GM21723 (cell line): Measurements from ENCODE around the gene R3HDM2.

ENCODE experiments used
- ATAC-seq: cut with Tn5 transposase; IDR thresholded peaks from one replicate; pipeline ENCODE4 v1.9.1; 2021; ENCODE audit warnings: mild to moderate bottlenecking, moderate library complexity; ENCODE audit not compliant: unreplicated experiment

The R3HDM2 gene

DNA sequence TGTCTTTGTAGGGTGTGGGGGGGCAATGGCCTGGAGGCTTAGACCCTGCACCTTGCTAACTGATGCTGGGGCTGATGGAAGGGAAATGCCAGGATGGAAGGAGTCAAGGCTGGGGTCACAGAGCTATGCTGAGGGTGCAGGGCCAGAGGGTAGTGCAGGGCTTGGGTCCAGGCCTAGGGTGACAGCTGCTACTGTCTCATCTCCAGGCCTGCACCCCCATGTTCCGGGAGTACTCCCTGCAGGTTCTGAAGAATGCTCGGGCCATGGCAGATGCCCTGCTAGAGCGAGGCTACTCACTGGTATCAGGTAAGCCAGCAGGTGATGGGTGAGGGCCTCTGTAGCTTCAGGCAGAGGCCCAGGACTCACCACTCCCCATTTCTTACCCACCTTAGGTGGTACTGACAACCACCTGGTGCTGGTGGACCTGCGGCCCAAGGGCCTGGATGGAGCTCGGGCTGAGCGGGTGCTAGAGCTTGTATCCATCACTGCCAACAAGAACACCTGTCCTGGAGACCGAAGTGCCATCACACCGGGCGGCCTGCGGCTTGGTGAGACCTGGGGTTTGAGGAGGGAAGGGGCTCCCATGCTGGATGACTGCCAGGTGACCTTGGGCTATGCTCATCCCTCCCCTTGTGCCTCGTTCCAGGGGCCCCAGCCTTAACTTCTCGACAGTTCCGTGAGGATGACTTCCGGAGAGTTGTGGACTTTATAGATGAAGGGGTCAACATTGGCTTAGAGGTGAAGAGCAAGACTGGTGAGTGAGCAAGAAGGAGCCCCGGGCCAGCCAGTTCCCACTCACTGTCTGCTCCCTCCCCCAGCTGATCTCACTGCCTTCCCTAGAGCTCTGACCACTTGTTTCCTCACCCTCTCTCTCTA is 197.2 kb downstream of the R3HDM2 start:
- ATAC-seq = no peak

DNA sequence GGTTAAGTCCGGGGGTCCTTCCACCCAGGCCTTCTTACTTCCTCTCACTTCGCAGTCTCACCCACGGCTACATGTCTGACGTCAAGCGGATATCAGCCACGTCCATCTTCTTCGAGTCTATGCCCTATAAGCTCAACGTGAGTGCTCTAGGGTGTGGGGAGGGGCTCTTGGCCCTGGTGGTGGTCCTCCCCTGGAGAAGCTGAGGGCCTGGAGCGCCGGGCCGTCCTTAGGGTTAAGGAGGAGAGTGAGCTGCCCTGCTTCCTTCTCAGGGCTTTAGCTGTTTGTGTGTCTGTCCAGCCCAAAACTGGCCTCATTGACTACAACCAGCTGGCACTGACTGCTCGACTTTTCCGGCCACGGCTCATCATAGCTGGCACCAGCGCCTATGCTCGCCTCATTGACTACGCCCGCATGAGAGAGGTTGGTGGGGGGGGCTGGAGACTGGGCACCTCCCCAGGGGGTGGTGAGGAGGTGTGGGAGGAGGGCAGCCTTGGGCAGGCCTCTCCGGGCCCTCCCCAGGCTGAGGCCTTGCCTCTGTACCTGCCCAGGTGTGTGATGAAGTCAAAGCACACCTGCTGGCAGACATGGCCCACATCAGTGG is 198.6 kb downstream of the R3HDM2 start:
- ATAC-seq = no peak

- ATAC-seq = no peak
Observed at GRCh38 chr12:57231276-57232021, 199.4 kb downstream of the R3HDM2 start.

DNA sequence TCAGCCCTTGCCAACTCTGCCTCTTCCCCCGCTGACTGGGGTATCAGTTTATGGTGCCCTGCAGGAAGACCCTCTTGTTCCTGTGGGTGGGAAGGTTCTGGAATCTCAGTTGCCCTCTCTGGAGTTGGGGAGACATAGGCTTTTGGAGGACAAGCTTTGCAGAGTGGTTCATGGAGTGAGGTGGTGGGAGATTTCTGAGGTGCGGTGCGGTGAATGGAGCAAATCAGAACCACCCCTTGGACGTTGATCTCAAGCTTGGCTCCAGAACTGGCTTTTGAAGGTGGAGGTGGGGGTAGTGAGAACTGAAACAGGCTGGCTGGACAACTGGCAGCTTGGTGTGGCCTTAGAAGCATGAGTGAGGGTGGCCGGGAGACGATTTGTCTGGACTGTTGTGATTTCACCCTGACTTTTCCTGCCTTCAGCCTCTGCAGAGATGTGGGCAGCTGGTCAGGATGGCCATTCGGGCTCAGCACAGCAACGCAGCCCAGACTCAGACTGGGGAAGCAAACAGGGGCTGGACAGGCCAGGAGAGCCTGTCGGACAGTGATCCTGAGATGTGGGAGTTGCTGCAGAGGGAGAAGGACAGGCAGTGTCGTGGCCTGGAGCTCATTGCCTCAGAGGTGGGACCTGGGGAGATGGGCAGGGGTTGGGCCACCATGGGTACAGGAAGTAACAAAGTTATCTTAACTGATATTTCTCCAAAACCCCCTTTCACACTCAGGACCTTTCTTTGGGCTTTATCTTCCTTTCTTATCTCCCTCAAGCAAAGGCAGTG is 200.3 kb downstream of the R3HDM2 start:
- no peak for ATAC-seq

- peak; percentile 57 for ATAC-seq
Observed at GRCh38 chr12:57229634-57230380, 201.0 kb downstream of the R3HDM2 start, which contains the start of gene SHMT2. Gene SHMT2 (plus strand): TSS chr12:57229711. CDS start chr12:57229779, 68 bp downstream.

DNA sequence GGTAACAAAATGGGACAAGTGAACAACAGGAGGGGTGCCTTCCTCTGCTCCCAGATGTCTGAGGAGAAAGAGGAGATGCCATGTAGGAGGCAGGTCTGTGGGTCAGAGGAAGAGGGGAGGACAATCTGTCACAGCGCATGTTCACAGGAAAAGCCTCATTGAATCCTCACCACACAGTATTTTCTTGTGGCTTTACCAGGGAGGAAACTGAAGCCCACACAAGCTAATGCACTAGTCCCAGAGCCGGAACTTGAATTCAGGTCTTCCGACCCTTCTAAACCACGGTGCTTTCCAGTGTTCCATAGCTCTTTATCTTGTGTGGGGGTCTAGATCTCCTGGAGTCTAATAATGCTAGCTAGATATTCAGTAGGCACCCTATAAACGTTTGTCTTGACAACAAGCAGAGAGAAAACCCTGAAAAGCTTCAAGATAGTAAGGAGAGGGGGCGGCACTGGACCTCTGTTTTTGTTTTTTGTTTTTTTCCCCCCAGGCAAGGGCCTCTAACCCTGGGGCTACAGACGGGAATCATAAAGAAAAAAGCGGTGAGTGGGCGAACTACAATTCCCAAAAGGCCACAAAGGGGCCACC is 201.7 kb downstream of the R3HDM2 start:
- peak; percentile 30 for ATAC-seq

DNA sequence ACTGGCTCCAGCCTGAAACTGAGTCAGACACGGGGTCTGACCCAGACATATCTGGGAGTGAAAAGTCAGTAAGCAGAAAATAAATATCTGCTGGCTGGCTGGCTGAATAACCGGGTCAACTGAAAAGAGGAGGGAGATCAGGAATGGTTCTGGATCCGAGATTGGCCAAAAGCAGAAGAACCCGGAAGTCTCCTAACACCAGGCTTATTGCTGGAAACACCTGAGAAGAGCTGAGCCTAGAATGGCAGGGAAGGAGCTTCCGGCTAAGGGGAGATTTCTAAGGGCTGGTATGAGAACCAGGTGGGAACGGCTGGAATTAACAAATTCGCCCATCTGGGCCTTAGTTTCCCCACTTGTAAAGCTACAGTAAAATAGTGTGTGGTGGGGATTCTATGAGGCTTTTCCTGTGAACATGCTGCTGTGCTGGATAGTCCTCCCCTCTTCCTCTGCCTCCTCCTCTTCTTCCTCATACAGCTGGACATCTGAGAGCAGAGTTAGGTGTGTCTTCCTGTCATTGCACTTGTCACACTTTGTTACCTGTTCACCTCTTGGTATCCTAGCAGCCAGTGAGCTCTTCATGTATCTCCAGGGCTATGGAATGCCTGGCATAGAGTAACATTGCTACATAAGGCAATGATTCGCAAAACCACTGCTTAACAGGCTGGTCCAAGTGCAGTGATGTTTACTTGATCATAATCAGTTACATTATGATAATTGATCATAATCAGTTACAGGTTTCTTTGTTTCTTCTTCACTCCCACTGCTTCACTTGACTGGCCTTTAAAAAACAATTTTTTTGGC is 203.3 kb downstream of the R3HDM2 start:
- ATAC-seq = no peak

DNA sequence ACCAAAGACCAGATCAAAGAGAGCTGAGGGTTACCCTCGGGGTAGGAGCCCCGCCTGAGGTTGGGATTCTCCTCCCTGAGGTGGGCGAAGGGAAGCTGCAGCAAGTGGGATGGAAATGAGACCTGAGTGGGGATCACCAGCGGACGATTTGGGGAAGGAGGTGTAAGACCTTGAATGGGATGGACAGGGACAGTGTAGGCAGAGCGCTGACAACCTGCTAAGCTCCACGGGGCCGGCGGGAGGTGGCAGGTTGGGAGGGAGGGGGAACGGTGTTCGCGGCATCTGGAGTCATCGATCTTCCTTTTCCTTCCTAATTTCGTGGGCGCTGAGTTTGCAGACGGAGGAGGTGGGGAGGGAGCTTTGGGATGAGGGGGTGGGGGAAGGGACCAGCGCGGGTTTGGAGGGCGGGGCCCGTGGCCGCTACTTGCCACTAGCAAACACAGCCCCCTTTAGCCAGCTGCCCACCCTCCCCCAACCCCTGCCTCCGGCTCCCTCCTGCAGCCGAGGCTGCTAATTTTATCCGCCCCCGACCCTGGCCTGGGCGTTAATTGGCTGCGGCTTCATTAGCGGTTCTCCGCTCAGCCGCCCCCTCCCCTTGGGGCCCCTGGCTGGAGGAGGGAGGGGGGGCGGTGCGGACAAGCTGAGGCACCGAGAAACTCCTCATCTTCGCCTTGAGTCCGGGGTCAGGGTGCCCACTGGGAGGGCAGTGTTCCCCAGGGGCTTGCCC is 204.1 kb downstream of the R3HDM2 start:
- no peak for ATAC-seq

- ATAC-seq = no peak
Observed at GRCh38 chr12:57225680-57226210, 205.1 kb downstream of the R3HDM2 start.

- ATAC-seq = no peak
Observed at GRCh38 chr12:57224973-57225679, 205.7 kb downstream of the R3HDM2 start.

GRCh38 chr12:57224278-57224972 is 206.4 kb downstream of the R3HDM2 start:
- ATAC-seq = no peak

DNA sequence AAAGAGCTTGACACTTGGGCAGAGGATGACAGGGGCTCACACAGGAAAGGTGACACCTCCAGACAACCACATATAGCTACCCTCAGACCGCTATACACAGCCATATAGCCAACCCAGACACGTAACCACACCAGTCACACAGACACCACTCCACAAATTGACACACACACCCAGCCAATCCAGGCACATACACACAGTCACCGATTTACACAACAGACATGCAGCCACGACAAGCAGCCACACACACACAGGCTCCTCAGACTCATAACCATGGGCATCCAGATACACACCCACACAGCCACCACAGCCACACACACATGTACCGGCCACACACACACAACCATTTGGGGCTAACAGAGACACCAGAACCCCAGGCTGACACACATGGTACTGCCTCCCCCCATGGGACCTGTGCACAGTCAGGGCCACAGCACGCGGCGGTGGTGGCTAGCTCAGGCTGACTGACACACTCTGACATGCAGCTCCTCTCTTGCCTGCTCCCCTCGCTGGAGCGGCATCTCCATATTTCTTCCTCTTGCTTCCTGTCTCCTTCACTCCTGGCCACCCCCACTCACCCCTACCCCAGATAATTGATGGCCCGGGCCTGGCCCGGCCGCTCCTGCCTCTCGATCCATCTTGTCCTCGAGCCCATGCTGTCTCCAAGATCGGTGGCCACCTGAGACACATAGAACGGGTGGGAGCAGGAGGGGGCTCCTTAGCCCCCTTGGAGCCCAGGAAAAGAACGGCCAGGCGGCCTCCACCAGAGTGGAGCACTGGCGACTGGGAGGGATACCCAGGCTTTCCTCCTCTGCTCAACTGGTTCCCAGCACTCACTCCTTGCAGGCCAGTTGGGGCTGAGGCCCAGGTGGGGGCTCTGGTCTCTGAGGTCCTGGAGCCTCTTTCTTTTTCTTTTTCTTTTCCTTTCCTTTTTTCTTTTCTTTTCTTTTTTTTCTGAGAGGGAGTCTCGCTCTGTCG is 207.4 kb downstream of the R3HDM2 start:
- ATAC-seq = no peak

GRCh38 chr12:57222286-57223190 is 208.3 kb downstream of the R3HDM2 start:
- ATAC-seq = no peak

- ATAC-seq = no peak
Observed at GRCh38 chr12:57221169-57221917, 209.5 kb downstream of the R3HDM2 start.
